ENCODE data around the gene PEPD.

PEPD gene

GRCh38 chr19:33510462-33511194 lies 11.0 kb downstream of the PEPD start:
- no peak for DNase-seq (ENCODE audit: low read depth)

GRCh38 chr19:33509774-33510173 lies 11.8 kb downstream of the PEPD start:
- no peak for DNase-seq (ENCODE audit: low read depth)

GRCh38 chr19:33508941-33509614 lies 12.5 kb downstream of the PEPD start:
- DNase-seq (ENCODE audit: low read depth), result no peak

- no peak for DNase-seq (ENCODE audit: low read depth)
These were observed 13.2 kb downstream of the PEPD start for GRCh38 chr19:33508431-33508830.

GRCh38 chr19:33508009-33508408 lies 13.6 kb downstream of the PEPD start:
- no peak for DNase-seq (ENCODE audit: low read depth)

- DNase-seq (ENCODE audit: low read depth), result no peak
These were observed 14.3 kb downstream of the PEPD start for GRCh38 chr19:33507021-33507956.

GRCh38 chr19:33506498-33506897 lies 15.1 kb downstream of the PEPD start:
- DNase-seq (ENCODE audit: low read depth), result no peak

GRCh38 chr19:33505823-33506222 lies 15.8 kb downstream of the PEPD start:
- no peak for DNase-seq (ENCODE audit: low read depth)

GRCh38 chr19:33505148-33505547 lies 16.4 kb downstream of the PEPD start:
- DNase-seq (ENCODE audit: low read depth), result no peak

- no peak for DNase-seq (ENCODE audit: low read depth)
These were observed 17.5 kb downstream of the PEPD start for GRCh38 chr19:33504058-33504444.

GRCh38 chr19:33503433-33504057 lies 18.0 kb downstream of the PEPD start:
- no peak for DNase-seq (ENCODE audit: low read depth)

- DNase-seq (ENCODE audit: low read depth), result no peak
These were observed 18.6 kb downstream of the PEPD start for GRCh38 chr19:33503030-33503429.

GRCh38 chr19:33502521-33502920 lies 19.1 kb downstream of the PEPD start:
- no peak for DNase-seq (ENCODE audit: low read depth)

GRCh38 chr19:33501693-33502356 lies 19.8 kb downstream of the PEPD start:
- no peak for DNase-seq (ENCODE audit: low read depth)

- DNase-seq (ENCODE audit: low read depth), result no peak
These were observed 20.6 kb downstream of the PEPD start for GRCh38 chr19:33500991-33501390.

- no peak for DNase-seq (ENCODE audit: low read depth)
These were observed 21.0 kb downstream of the PEPD start for GRCh38 chr19:33500586-33500985.

- DNase-seq (ENCODE audit: low read depth), result no peak
These were observed 21.7 kb downstream of the PEPD start for GRCh38 chr19:33499671-33500506.

- DNase-seq (ENCODE audit: low read depth), result no peak
These were observed 22.3 kb downstream of the PEPD start for GRCh38 chr19:33499248-33499647.

- DNase-seq (ENCODE audit: low read depth), result no peak
These were observed 23.1 kb downstream of the PEPD start for GRCh38 chr19:33498391-33499000.

- no peak for DNase-seq (ENCODE audit: low read depth)
These were observed 23.8 kb downstream of the PEPD start for GRCh38 chr19:33497778-33498175.
